Gastroesophageal sphincter (tissue), 4 donors: ENCODE data around the gene PSMD5. TPM values are rescaled to one million over a fixed set of nuclear protein-coding genes. Genes with fewer than 3 reads are reported as not detected.
"Not testable (repeated sequence)": the region's sequence is repeated elsewhere in the genome, so short reads cannot be mapped to it uniquely, and the experiment has no call there.

ENCODE experiments used
- ATAC-seq: fragments of 150-250 bp; one replicate; pipeline ENCODE4 v1.9.1; 2016; ENCODE audit warnings: mild to moderate bottlenecking, moderate library complexity
- H3K27ac ChIP-seq, 4 donors: fragments of 200-600 bp; sonication (generic) in 3 of 4; 1 replicate in 3 of 4; 2 replicates in 1 of 4; pipeline ENCODE4 v1.5.1; 2016 to 2019
- H3K27me3 ChIP-seq: fragments of 200-600 bp; sonication (generic); one replicate; pipeline ENCODE4 v1.5.1; 2019
- H3K36me3 ChIP-seq, 2 donors: fragments of 200-600 bp; sonication (generic); one replicate each; pipeline ENCODE4 v1.5.1; 2019; ENCODE audit warnings: control low read depth in 1 of 2
- H3K4me1 ChIP-seq, 3 donors: fragments of 200-600 bp; sonication (generic); 1 replicate in 2 of 3; 2 replicates in 1 of 3; pipeline ENCODE4 v1.5.1; 2016 to 2019; ENCODE audit warnings: control low read depth in 2 of 3
- H3K4me3 ChIP-seq, 2 donors: fragments of 200-600 bp; sonication (generic); one replicate each; pipeline ENCODE4 v1.5.1; 2019; ENCODE audit warnings: mild to moderate bottlenecking in 1 of 2, moderate library complexity in 1 of 2
- H3K9me3 ChIP-seq, 3 donors: fragments of 200-600 bp; sonication (generic); one replicate each; pipeline ENCODE4 v1.5.1; 2017 to 2019; ENCODE audit warnings: control low read depth in 2 of 3
- CTCF ChIP-seq, 4 experiments: fragments of 200-600 bp in 2 of 4; fragments of 450-650 bp in 2 of 4; sonication (generic) in 1 of 4; IDR thresholded peaks; one replicate each; pipeline ENCODE4 v1.5.1; 2017 to 2019; ENCODE audit warnings: antibody characterized with exemption in 4 of 4, mild to moderate bottlenecking in 2 of 4, moderate library complexity in 2 of 4
- EP300 ChIP-seq: sonication (generic); formaldehyde crosslinking; IDR thresholded peaks from one replicate; pipeline ENCODE4 v1.6.1; 2017; ENCODE audit warnings: antibody characterized with exemption, mild to moderate bottlenecking
- POLR2A ChIP-seq, 2 donors: fragments of 450-650 bp; IDR thresholded peaks; one replicate each; pipeline ENCODE4 v1.6.1; 2017; ENCODE audit warnings: antibody characterized with exemption in 2 of 2, mild to moderate bottlenecking in 2 of 2, moderate library complexity in 1 of 2
- POLR2AphosphoS5 ChIP-seq: sonication (generic); formaldehyde crosslinking; IDR thresholded peaks from one replicate; pipeline ENCODE4 v1.6.1; 2017; ENCODE audit warnings: antibody characterized with exemption
- WGBS, 2 donors: methylation state at CpG; one replicate each; pipeline ENCODE4 v1.1.5; 2018; ENCODE audit warnings: low coverage in 1 of 2; 5-methylcytosine and 5-hydroxymethylcytosine counted together
- total RNA-seq, 4 donors: library from RNA; depleted of rRNA; stranded (reverse); fragments of >200 nt; gene quantifications; one replicate each; pipeline ENCODE4 v1.1.0, GENCODE V29; 2016

Gene PSMD5
- total RNA-seq, 4 donors from 2014 or later = 26.8 to 42.8 (median 33.2) TPM

GRCh38 chr9:120807607-120808379 lies 34.9 kb downstream of the PSMD5 start:
- Histone ChIP-seq H3K9me3 (peaks cover 0 to 30% (median 4%) of the 10 kb centered on the region in 3 donors), H3K4me1 (no peaks in the 10 kb centered on the region), H3K4me3 (no peak overlapping the region), H3K27ac (no peak overlapping the region), H3K27me3 (no peaks in the 10 kb centered on the region), H3K36me3 (no peaks in the 10 kb centered on the region)
- no peak for TF ChIP-seq POLR2A (IDR thresholded peaks at IDR 0.05)
- no peak for ATAC-seq

DNA sequence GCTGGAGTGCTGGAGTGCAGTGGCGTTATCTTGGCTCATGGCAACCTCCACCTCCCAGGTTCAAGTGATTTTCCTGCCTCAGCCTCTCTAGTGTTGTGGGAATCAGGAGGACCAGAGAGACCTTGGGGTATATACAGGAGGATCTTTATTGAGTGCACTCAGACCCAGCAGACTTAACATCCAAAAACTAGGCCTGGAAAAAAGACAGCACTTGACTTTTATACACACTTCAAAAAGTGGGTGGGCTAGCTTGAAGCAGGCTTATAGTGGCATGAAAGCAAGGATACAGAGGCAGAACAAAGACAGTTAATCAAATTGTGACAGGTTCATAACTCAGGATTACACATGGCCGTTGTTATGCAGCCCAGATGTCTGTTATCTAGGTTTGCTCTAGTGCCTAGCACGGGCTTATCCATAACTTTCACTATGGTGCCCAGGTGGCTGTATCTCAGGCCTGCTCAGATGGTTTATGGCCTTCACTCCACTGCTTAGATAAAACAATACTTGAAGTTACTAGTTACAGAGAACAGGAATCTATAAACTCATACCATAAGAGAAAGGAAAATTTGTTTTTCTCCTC lies 37.8 kb downstream of the PSMD5 start:
- not testable (repeated sequence) for H3K4me3 ChIP-seq, ATAC-seq, H3K27me3 ChIP-seq, H3K36me3 ChIP-seq, H3K4me1 ChIP-seq, H3K27ac ChIP-seq
- WGBS, 2 donors = 55 to 78% methylated on average over 2 of the region's 3 CpGs
- peaks cover 0 to 30% (median 4%) of the 10 kb centered on the region in 3 donors for H3K9me3 ChIP-seq

- H3K4me3 ChIP-seq = no peak overlapping the region
- TF ChIP-seq EP300 = no peak
- TF ChIP-seq CTCF (IDR thresholded peaks at IDR 0.05) = no peak
- ATAC-seq = no peak
- H3K4me1 ChIP-seq = no peaks in the 10 kb centered on the region
- H3K27ac ChIP-seq = no peak overlapping the region
- H3K27me3 ChIP-seq = no peaks in the 10 kb centered on the region
- peaks cover 0 to 6% (median 0%) of the 10 kb centered on the region in 3 donors for H3K9me3 ChIP-seq
- WGBS, 2 donors = 92 to 95% methylated on average over 6 to 7 of the region's 7 CpGs
- H3K36me3 ChIP-seq = no peaks in the 10 kb centered on the region
These were observed 41.3 kb downstream of the PSMD5 start for GRCh38 chr9:120801441-120801840.

- H3K36me3 ChIP-seq = peaks cover 0 to 12% of the 10 kb centered on the region in 2 donors
- peak within 1 kb of the TSS; percentile 80 to 93 (median 90) for H3K27ac ChIP-seq
- peak within 1 kb of the TSS; percentile 83 to 98 for H3K4me3 ChIP-seq
- H3K4me1 ChIP-seq = peaks cover 9 to 52% (median 20%) of the 10 kb centered on the region in 3 donors
- H3K27me3 ChIP-seq = no peaks in the 10 kb centered on the region
- TF ChIP-seq CTCF (IDR thresholded peaks at IDR 0.05) = peak in 2 of 4 experiments; percentile 43 to 47
- peak; percentile 97 for TF ChIP-seq POLR2AphosphoS5
- TF ChIP-seq POLR2A (IDR thresholded peaks at IDR 0.05) = peak; percentile 90 to 94
- TF ChIP-seq EP300 = no peak
- ATAC-seq = peak; percentile 98
- WGBS, 2 donors = 0% methylated on average over 6 to 18 of the region's 72 CpGs
- H3K9me3 ChIP-seq = no peaks in the 10 kb centered on the region
These were observed 49.6 kb downstream of the PSMD5 start, which contains the start of gene FBXW2 for GRCh38 chr9:120792898-120793765. FBXW2 (minus strand) TSS chr9:120793416; CDS start chr9:120788258, 5,158 bp downstream.

DNA sequence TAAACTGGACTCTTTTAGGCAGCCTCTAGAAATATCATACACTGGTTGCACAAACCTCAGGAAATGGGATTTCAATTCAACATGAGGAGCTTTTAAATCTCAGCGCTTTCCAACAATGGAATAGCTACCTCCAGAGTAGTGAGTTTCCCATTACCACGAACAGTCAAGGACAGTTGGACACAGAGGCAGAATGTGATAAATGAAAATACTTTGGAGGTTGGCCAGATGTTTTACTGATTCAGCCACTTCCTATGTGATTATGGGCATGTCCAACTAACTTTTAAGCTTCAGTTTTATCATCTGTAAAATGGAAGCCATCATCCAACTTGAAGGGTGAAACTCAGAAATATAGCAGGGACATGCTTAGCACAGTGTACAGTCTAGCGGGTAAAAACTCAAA lies 51.6 kb downstream of the PSMD5 start:
- Histone ChIP-seq H3K9me3 (no peaks in the 10 kb centered on the region), H3K4me3 (no peak overlapping the region), H3K4me1 (peaks cover 13 to 72% (median 20%) of the 10 kb centered on the region in 3 donors), H3K36me3 (peaks cover 0 to 31% of the 10 kb centered on the region in 2 donors), H3K27me3 (no peaks in the 10 kb centered on the region), H3K27ac (no peak overlapping the region)
- WGBS, 2 donors = 49 to 77% methylated on average over 1 to 3 of the region's 3 CpGs
- ATAC-seq = no peak
- TF ChIP-seq CTCF (IDR thresholded peaks at IDR 0.05) (no peak), POLR2A (IDR thresholded peaks at IDR 0.05) (no peak), POLR2AphosphoS5 (no peak), EP300 (no peak)
